Rectal smooth muscle tissue (tissue), 1 donor: ENCODE results near the gene FBXL7.

Experiments
- H3K27ac ChIP-seq: one replicate; pipeline ENCODE4 v1.7.0; 2013; ENCODE audit warnings: low read depth, low read length, inconsistent platforms
- H3K27me3 ChIP-seq: one replicate; pipeline ENCODE4 v1.7.0; 2013; ENCODE audit warnings: low read length; ENCODE audit not compliant: control insufficient read depth, insufficient read depth
- H3K36me3 ChIP-seq: one replicate; pipeline ENCODE4 v1.7.0; 2013; ENCODE audit warnings: low read length; ENCODE audit not compliant: control insufficient read depth, insufficient read depth
- H3K4me1 ChIP-seq: one replicate; pipeline ENCODE4 v1.7.0; 2013; ENCODE audit warnings: low read length; ENCODE audit not compliant: control insufficient read depth, insufficient read depth
- H3K4me3 ChIP-seq: one replicate; pipeline ENCODE4 v1.7.0; 2013; ENCODE audit warnings: low read length
- H3K9ac ChIP-seq: one replicate; pipeline ENCODE4 v1.7.0; 2013; ENCODE audit warnings: low read length

The FBXL7 gene

DNA sequence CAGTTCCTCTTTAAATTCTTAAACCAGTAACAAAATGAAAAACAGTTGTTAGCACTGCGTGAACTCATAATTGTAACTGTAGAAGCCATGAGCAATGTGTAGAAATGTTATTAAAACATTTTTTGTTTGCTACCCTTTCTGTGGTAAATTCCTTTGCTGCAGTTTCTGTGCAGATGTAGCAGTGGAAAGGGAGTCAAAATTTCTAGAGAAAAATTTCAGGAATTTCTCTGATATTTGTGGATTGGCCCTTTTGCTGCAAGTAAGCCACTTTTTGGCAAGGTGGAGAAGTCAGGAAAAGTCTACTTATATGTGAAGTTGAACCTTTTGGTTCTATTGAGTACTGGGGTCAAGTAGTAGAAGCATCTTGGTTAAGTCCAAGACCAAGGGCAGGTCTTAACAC, 10.1 kb downstream of the FBXL7 start:
- Histone ChIP-seq H3K27me3 (no peaks in the 10 kb centered on the region), H3K9ac (no peak overlapping the region), H3K36me3 (no peaks in the 10 kb centered on the region), H3K4me3 (no peak overlapping the region), H3K27ac (no peak overlapping the region), H3K4me1 (peaks cover under 1% of the 10 kb centered on the region)

DNA sequence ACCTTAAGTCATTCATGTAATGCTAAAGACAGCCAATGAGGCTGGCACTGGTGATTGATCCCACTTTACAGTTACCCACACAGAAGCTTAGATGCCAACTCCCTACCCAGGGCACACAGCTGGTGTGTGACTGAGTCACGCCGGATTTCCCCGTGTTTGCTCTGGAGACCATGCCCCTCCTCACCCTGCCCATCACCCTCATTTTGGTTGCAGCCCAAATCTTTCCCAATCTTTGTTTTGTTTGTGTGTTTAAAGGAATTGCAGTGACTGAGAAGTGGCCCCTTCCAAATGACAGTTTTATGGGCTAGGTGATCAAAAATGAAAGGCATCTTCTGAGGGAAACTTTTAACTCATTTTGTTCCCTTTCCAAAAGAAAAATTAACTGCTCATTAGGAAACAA, 10.9 kb downstream of the FBXL7 start:
- H3K4me1 ChIP-seq = no peaks in the 10 kb centered on the region
- no peak overlapping the region for H3K9ac ChIP-seq
- H3K27me3 ChIP-seq = no peaks in the 10 kb centered on the region
- H3K27ac ChIP-seq = no peak overlapping the region
- H3K4me3 ChIP-seq = no peak overlapping the region
- no peaks in the 10 kb centered on the region for H3K36me3 ChIP-seq

DNA sequence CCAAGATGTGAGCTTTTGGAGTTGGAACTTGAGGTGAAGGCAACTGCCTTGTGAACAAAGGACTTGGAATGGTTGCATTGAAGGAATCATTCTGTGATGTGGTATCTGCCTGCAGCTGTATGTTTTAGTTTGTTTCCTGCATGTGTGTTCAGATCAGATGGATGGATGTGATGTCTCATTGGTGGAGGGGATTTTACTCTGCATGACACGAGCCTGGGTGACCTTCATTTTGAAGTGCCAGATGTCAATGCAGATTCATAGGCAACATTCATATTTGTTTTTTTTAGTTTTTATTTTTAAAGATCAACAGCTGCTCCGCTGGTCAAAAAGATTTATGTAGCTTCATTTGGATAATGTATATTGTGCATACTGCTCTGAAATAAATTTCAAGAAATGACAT, 13.5 kb downstream of the FBXL7 start:
- Histone ChIP-seq H3K9ac (no peak overlapping the region), H3K27me3 (no peaks in the 10 kb centered on the region), H3K4me3 (no peak overlapping the region), H3K36me3 (no peaks in the 10 kb centered on the region), H3K4me1 (no peaks in the 10 kb centered on the region), H3K27ac (no peak overlapping the region)

DNA sequence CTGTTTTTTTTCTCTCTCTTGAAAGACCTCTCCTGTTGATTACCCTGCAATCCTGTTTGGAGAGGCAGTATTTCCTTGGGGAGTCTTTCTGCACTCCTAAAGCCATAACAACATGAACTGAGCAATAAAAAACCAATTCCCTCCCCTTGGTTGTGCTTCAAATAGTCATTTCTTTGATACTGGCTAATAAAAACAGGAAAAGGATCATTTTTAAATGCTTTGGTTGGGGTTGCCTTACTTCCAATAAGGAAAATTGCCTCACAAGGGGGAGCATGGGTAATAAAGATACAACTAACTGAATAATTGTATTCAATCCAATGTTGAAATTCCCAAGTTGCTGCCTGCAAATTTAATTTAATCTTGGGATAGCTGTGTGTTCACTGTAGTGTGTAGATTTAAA, 13.9 kb downstream of the FBXL7 start:
- no peak overlapping the region for H3K4me3 ChIP-seq
- no peak overlapping the region for H3K9ac ChIP-seq
- H3K27me3 ChIP-seq = no peaks in the 10 kb centered on the region
- H3K27ac ChIP-seq = no peak overlapping the region
- no peaks in the 10 kb centered on the region for H3K36me3 ChIP-seq
- H3K4me1 ChIP-seq = no peaks in the 10 kb centered on the region

DNA sequence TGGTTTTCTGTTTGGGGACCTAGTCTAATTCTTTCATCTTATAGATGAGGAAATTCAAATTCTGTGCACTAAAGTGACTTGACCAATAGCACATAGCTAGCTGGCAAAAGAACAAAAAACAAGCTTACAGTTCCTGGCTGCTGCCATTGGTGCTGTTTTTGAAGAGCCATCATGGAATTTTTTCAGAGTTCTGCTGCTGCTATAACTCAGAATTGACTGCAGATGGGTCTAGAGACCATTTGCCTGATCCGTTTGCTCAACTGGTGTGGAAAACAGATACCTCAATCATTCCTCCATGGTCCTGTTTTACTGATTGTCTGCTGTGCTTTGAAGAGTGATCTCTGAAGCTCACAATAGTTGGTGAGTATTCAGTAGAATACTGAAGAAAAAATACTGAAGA, 15.2 kb downstream of the FBXL7 start:
- Histone ChIP-seq H3K27me3 (no peaks in the 10 kb centered on the region), H3K4me1 (no peaks in the 10 kb centered on the region), H3K27ac (no peak overlapping the region), H3K36me3 (no peaks in the 10 kb centered on the region), H3K9ac (no peak overlapping the region), H3K4me3 (no peak overlapping the region)

DNA sequence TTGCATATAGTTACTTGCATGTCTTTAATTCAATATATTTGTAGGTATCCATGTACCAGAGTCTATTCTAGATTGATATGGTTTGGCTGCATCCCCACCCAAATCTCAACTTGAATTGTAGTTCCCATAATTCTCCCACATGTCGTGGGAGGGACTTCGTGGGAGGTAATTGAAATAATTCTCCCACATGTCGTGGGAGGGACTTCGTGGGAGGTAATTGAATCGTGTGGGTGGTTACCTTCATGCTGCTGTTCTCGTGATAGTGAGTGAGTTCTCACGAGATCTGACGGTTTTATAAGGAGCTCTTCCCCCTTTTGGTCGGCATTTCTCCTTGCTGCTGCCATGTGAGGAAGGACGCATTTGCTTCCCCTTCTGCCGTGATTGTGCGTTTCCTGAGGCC, 16.5 kb downstream of the FBXL7 start:
- Histone ChIP-seq H3K36me3 (no peaks in the 10 kb centered on the region), H3K4me1 (peaks cover 4% of the 10 kb centered on the region), H3K4me3 (no peak overlapping the region), H3K9ac (no peak overlapping the region), H3K27ac (no peak overlapping the region), H3K27me3 (no peaks in the 10 kb centered on the region)

DNA sequence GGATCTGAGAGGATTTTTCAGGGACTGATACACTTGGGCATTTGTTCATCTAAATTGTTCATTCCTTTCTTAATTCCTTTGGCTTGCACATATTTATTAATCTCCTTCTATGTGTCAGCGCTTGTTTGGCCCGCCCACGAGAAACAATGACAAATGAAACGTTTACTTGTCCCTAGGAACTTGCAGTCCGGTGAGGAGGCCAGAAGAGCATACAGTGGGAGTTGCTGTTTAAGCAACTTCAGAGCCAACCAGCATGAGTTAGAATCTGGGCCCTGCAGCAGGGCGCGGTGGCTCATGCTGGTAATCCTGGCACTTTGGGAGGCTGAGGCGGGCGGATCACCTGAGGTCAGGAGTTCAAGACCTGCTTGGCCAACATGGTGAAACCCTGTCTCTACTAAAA, 18.8 kb downstream of the FBXL7 start:
- H3K27me3 ChIP-seq = no peaks in the 10 kb centered on the region
- H3K4me3 ChIP-seq = no peak overlapping the region
- H3K36me3 ChIP-seq = no peaks in the 10 kb centered on the region
- H3K27ac ChIP-seq = no peak overlapping the region
- H3K9ac ChIP-seq = no peak overlapping the region
- H3K4me1 ChIP-seq = peaks cover 7% of the 10 kb centered on the region

DNA sequence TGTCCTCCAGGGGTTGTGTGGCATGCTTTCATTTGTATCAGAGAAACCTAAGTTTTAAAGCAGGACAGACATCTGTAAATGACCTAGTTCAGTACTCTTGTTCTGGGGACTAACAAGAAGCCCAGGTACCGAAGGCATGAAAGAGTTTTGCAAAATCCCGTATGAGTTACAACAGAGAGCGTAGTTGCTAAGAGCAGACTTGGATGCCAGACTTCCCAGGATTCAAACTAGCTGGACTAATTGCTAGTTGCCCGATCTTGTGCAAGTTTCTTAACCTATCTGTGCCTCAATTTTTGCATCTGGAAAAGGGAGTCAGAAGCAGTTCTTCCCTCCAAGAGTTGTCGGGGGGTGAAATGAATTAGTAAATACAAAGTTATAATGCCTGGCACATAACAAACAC, 20.9 kb downstream of the FBXL7 start:
- no peak overlapping the region for H3K4me3 ChIP-seq
- H3K27me3 ChIP-seq = no peaks in the 10 kb centered on the region
- H3K9ac ChIP-seq = no peak overlapping the region
- H3K36me3 ChIP-seq = no peaks in the 10 kb centered on the region
- H3K27ac ChIP-seq = no peak overlapping the region
- peaks cover 7% of the 10 kb centered on the region for H3K4me1 ChIP-seq

DNA sequence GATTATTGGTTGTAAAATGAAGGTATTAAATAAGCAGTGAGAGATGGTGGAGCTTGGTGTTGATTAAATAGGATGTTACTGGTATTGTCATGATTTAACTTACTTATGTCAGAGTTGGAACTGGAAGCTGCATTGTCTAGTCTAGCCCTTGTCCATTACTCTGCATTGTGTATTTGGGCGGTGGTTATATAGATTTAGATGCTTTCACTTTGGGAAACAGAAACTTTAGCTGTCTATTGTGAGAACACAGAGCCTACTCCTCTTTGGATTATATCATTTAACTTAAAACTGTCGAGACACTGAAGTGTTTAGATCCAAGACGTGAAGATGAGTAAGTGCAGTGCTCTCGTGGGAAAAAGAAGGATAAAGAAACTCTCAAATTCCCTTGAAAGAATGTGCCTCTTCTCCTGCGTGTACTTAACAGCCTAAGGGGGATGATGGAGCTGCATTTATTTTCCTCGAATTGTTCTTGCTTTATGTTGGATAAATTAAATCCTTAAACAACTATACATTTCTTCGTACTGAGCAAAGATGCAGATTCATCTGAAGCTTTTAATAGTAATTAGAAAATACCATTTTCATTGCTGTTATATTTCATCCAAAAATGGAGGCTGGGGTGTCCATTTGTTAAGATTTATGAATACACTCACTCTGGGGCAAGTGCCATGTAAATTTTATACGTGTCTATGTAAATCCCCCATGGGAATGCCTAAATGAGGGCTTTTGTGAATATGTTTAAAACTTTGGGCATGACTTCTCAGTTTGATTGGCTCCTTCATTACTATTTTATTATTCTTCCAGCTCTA, 21.6 kb downstream of the FBXL7 start:
- no peaks in the 10 kb centered on the region for H3K27me3 ChIP-seq
- peaks cover 7% of the 10 kb centered on the region for H3K4me1 ChIP-seq
- H3K27ac ChIP-seq = no peak overlapping the region
- H3K9ac ChIP-seq = no peak overlapping the region
- H3K36me3 ChIP-seq = no peaks in the 10 kb centered on the region
- H3K4me3 ChIP-seq = no peak overlapping the region

DNA sequence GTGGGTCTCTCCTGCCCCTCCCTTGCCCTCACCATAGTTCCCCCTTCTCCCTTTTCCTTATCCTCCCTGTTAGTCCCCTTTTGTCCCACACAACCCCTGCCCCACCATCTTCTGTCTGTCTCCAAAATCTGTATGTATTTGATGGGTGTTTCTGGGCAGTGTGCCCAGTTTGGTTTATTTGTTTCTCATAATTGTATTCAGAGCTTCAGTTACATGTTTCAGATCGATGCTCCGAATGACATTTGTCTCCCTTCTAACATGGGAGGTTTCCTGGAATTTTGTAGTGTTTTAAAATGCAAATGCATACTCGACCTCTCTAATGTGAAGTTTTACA, 22.2 kb downstream of the FBXL7 start:
- H3K9ac ChIP-seq = no peak overlapping the region
- no peak overlapping the region for H3K27ac ChIP-seq
- no peaks in the 10 kb centered on the region for H3K27me3 ChIP-seq
- no peaks in the 10 kb centered on the region for H3K36me3 ChIP-seq
- peaks cover 7% of the 10 kb centered on the region for H3K4me1 ChIP-seq
- no peak overlapping the region for H3K4me3 ChIP-seq

DNA sequence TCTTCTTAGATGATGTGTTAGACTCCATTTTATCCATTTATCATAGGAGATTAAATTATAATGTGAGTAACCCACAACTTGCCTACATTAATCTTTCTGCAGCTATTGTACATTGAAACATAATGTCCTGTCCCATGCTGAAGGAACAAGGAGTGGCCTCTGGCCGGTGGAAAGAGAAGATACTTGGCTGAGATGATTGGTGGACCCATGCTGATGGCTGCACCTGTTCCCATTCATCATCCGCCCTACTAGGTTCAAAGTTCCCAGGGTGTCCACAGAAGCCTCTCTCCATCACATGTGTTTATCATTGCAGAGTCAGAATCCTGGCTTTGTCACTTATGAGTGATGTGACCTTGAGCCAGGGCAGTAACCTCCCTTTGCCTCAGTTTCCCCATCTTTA, 24.7 kb downstream of the FBXL7 start:
- no peaks in the 10 kb centered on the region for H3K27me3 ChIP-seq
- H3K36me3 ChIP-seq = no peaks in the 10 kb centered on the region

DNA sequence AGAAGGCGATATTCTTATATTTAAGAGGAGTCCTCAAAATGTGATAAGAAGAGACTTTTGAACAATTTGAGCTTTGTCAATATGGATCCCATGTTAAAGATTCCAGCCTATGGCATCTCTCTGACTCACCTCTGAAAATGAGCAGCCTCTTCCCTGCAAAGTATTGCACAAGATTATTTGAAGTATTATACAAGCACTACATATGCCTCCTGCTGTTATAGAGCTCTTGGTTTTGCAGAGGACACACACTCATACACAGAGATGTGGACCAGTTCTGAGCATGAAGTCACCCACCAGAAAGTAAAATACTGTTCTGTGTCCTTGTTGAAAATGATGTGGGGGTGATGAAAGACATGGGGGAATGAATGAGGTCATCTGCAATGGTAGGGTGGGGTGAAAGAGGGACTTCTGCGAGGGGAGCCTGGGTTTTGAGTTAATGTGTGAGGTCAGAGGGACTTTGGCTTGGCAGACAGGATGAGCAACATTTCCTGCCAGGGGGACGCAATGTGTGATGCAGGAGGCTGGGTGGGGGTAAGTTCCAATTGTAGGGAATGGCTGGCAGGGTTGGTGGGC, 25.8 kb downstream of the FBXL7 start:
- no peaks in the 10 kb centered on the region for H3K27me3 ChIP-seq
- H3K36me3 ChIP-seq = no peaks in the 10 kb centered on the region
- no peak overlapping the region for H3K9ac ChIP-seq
- peaks cover 7% of the 10 kb centered on the region for H3K4me1 ChIP-seq
- H3K4me3 ChIP-seq = no peak overlapping the region
- no peak overlapping the region for H3K27ac ChIP-seq

More for the DNA sequence above, 24.7 kb downstream of the FBXL7 start:
- H3K4me3 ChIP-seq = no peak overlapping the region
- no peak overlapping the region for H3K27ac ChIP-seq
- H3K4me1 ChIP-seq = peaks cover 7% of the 10 kb centered on the region
- H3K9ac ChIP-seq = no peak overlapping the region

DNA sequence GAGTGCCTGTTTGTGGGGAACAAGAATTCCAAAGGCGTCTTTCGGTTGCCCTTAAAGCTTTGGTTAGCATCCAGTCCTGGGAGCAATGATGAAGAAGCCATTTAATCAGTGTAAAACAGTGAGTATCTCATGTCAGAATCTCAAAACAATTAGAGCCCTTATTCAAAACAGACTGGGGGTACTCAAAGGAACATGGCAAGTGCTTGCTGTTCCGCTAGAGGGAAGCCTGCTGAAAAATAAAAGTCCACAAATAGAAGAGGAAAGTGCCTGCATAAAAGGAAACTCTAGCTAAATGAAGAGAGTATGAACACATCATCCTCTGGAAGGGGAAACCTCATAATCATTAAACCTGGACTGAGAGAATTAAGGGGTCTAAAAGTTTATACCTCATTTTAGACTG, 26.4 kb downstream of the FBXL7 start:
- Histone ChIP-seq H3K4me1 (peaks cover 3% of the 10 kb centered on the region), H3K9ac (no peak overlapping the region), H3K36me3 (no peaks in the 10 kb centered on the region), H3K27ac (no peak overlapping the region), H3K4me3 (no peak overlapping the region), H3K27me3 (no peaks in the 10 kb centered on the region)
